H1 (cell line): ENCODE results near the gene TARP.

ENCODE experiments used
- CTCF ChIA-PET: fragments of 300-600 bp; sonication (Branson Sonifier 250); formaldehyde crosslinking; loops from one replicate; lab custom pipeline; 2021; ENCODE audit not compliant: partially characterized antibody; lab: Charles Lee
- POLR2A ChIA-PET: fragments of 300-600 bp; sonication (Branson Sonifier 250); formaldehyde crosslinking; loops from one replicate; lab custom pipeline; 2021; ENCODE audit warnings: inconsistent platforms; ENCODE audit not compliant: partially characterized antibody; lab: Charles Lee
- DNase-seq, 2 experiments: peaks; one replicate each; pipeline versions ENCODE4 v3.0.0 to v3.0.0-alpha.2; 2010 to 2022; ENCODE audit warnings: low spot score in 2 of 2, low read depth in 1 of 2, mixed read lengths in 1 of 2
- FAIRE-seq: peaks from 2 replicates; lab custom pipeline; 2011; peaks lifted over from hg19 to GRCh38; lab: Jason Lieb, UNC
- H2AFZ ChIP-seq: 2 replicates; pipeline ENCODE4 v1.8.1; 2012; ENCODE audit warnings: low read length, inconsistent platforms
- H2AK5ac ChIP-seq: 2 replicates; pipeline ENCODE4 v1.6.1; 2013; ENCODE audit warnings: low read depth, low read length
- H2BK120ac ChIP-seq: replicated peaks from 2 replicates; pipeline ENCODE3; 2013; ENCODE audit warnings: low read depth, low read length, inconsistent platforms
- H2BK12ac ChIP-seq: 2 replicates; pipeline ENCODE4 v1.6.1; 2013; ENCODE audit warnings: low read depth, low read length
- H2BK15ac ChIP-seq: 2 replicates; pipeline ENCODE4 v1.6.1; 2013; ENCODE audit warnings: low read length
- H2BK20ac ChIP-seq: 2 replicates; pipeline ENCODE4 v1.6.1; 2013; ENCODE audit warnings: low read length
- H2BK5ac ChIP-seq: 2 replicates; pipeline ENCODE4 v1.6.1; 2013; ENCODE audit warnings: low read depth, low read length
- H3K14ac ChIP-seq: 2 replicates; pipeline ENCODE4 v1.6.1; 2013; ENCODE audit warnings: inconsistent platforms; ENCODE audit not compliant: insufficient read length
- H3K18ac ChIP-seq: 2 replicates; pipeline ENCODE4 v1.6.1; 2013; ENCODE audit warnings: low read length; ENCODE audit errors: extremely low read depth
- H3K23ac ChIP-seq: 2 replicates; pipeline ENCODE4 v1.6.1; 2013; ENCODE audit warnings: inconsistent platforms; ENCODE audit not compliant: insufficient read length
- H3K23me2 ChIP-seq: 2 replicates; pipeline ENCODE4 v1.6.1; 2013; ENCODE audit warnings: low read depth, low read length
- H3K27ac ChIP-seq: 2 replicates; pipeline ENCODE4 v1.6.1; 2011; ENCODE audit warnings: low read depth, low read length, inconsistent platforms
- H3K27me3 ChIP-seq, 4 experiments: replicated peaks in 1 of 4; 1 replicate in 1 of 4; 2 replicates in 3 of 4; pipeline versions ENCODE4 v1.6.1 to v1.8.1; 2011 to 2013; ENCODE audit warnings: low read length in 3 of 4, mild to moderate bottlenecking in 3 of 4, inconsistent platforms in 2 of 4, mixed read lengths in 2 of 4, moderate library complexity in 1 of 4; ENCODE audit not compliant: control insufficient read depth in 3 of 4, insufficient read depth in 3 of 4; ENCODE audit errors: extremely low read depth in 1 of 4
- H3K36me3 ChIP-seq, 4 experiments: 2 replicates each; pipeline versions ENCODE4 v1.6.1 to v1.8.1; 2011 to 2013; ENCODE audit warnings: mild to moderate bottlenecking in 4 of 4, low read length in 3 of 4, moderate library complexity in 2 of 4, control low read depth in 1 of 4, inconsistent platforms in 1 of 4; ENCODE audit not compliant: insufficient read depth in 4 of 4, control insufficient read depth in 2 of 4
- H3K4ac ChIP-seq: replicated peaks from 2 replicates; pipeline ENCODE3; 2013; ENCODE audit warnings: low read length, low read depth, mixed read lengths, inconsistent platforms; ENCODE audit not compliant: insufficient read length
- H3K4me1 ChIP-seq, 4 experiments: replicated peaks in 1 of 4; 1 replicate in 1 of 4; 2 replicates in 3 of 4; pipeline versions ENCODE4 v1.6.1 to v1.8.1; 2011 to 2013; ENCODE audit warnings: low read length in 3 of 4, inconsistent platforms in 2 of 4, mixed read lengths in 1 of 4; ENCODE audit not compliant: insufficient read depth in 4 of 4, control insufficient read depth in 3 of 4
- H3K4me2 ChIP-seq, 2 experiments: 2 replicates each; pipeline versions ENCODE4 v1.6.1 to v1.8.1; 2011 to 2013; ENCODE audit warnings: low read depth in 2 of 2, low read length in 2 of 2, control low read depth in 1 of 2, inconsistent platforms in 1 of 2, mild to moderate bottlenecking in 1 of 2; ENCODE audit not compliant: insufficient read depth in 1 of 2
- H3K4me3 ChIP-seq, 4 experiments: fragments of 200-600, 300-600 bp in 1 of 4; sonication (generic), shearing (Covaris generic), sonication (Bioruptor Twin) in 1 of 4; 2 replicates each; pipeline versions ENCODE4 v1.5.1 to v1.8.1; 2011 to 2016; ENCODE audit warnings: low read length in 4 of 4, low read depth in 3 of 4, control low read depth in 2 of 4, inconsistent platforms in 2 of 4, mild to moderate bottlenecking in 2 of 4, mixed read lengths in 1 of 4, moderate library complexity in 1 of 4; ENCODE audit not compliant: insufficient read depth in 2 of 4; ENCODE audit errors: extremely low read depth in 1 of 4
- H3K56ac ChIP-seq: replicated peaks from 2 replicates; pipeline ENCODE3; 2013; ENCODE audit warnings: low read depth, mild to moderate bottlenecking, mixed read lengths, low read length, inconsistent platforms; ENCODE audit not compliant: insufficient read length
- H3K79me1 ChIP-seq: 2 replicates; pipeline ENCODE4 v1.6.1; 2013; ENCODE audit warnings: low read depth, low read length, control low read depth
- H3K79me2 ChIP-seq, 2 experiments: 2 replicates each; pipeline versions ENCODE4 v1.6.1 to v1.8.1; 2012 to 2013; ENCODE audit warnings: low read length in 2 of 2, mild to moderate bottlenecking in 2 of 2, inconsistent platforms in 1 of 2; ENCODE audit not compliant: insufficient read depth in 2 of 2, control insufficient read depth in 1 of 2
- H3K9ac ChIP-seq, 4 experiments: replicated peaks in 1 of 4; 1 replicate in 1 of 4; 2 replicates in 3 of 4; pipeline versions ENCODE4 v1.6.1 to v1.8.1; 2011 to 2013; ENCODE audit warnings: low read depth in 3 of 4, low read length in 3 of 4, control low read depth in 2 of 4, mild to moderate bottlenecking in 2 of 4, moderate library complexity in 2 of 4, inconsistent platforms in 1 of 4; ENCODE audit errors: extremely low read depth in 1 of 4
- H3K9me3 ChIP-seq, 2 experiments: 2 replicates each; pipeline versions ENCODE4 v1.6.1 to v1.8.1; 2012 to 2013; ENCODE audit warnings: mild to moderate bottlenecking in 2 of 2, moderate library complexity in 2 of 2, control low read depth in 1 of 2, inconsistent platforms in 1 of 2, low read depth in 1 of 2, low read length in 1 of 2, mixed read lengths in 1 of 2; ENCODE audit not compliant: insufficient read depth in 2 of 2
- H4K20me1 ChIP-seq, 2 experiments: replicated peaks in 1 of 2; 2 replicates each; pipeline versions ENCODE3 to v1.8.1; 2011 to 2013; ENCODE audit warnings: inconsistent platforms in 2 of 2, low read length in 2 of 2, mild to moderate bottlenecking in 1 of 2; ENCODE audit not compliant: insufficient read depth in 2 of 2, control insufficient read depth in 1 of 2
- H4K5ac ChIP-seq: 2 replicates; pipeline ENCODE4 v1.6.1; 2013; ENCODE audit warnings: low read length, low read depth, mixed read lengths, inconsistent platforms; ENCODE audit not compliant: insufficient read length
- H4K8ac ChIP-seq: 2 replicates; pipeline ENCODE4 v1.8.0; 2013; ENCODE audit warnings: mild to moderate bottlenecking, moderate library complexity, low read length, inconsistent platforms; ENCODE audit not compliant: insufficient read depth; ENCODE audit errors: extremely low read depth
- H4K91ac ChIP-seq: replicated peaks from 2 replicates; pipeline ENCODE3; 2013; ENCODE audit warnings: low read length, mixed read lengths, inconsistent platforms; ENCODE audit not compliant: insufficient read length
- ASH2L ChIP-seq: fragments of 200-600, 300-600 bp; sonication (generic); IDR thresholded peaks from one replicate; pipeline ENCODE4 v1.7.1; 2017; ENCODE audit warnings: low read length
- BRCA1 ChIP-seq: IDR thresholded peaks from 2 replicates; pipeline ENCODE4 v1.6.1; 2012; ENCODE audit warnings: low read depth, low read length, improper control_type of control experiment
- CBX5 ChIP-seq: fragments of 300-800, 300-1000 bp; sonication (generic); IDR thresholded peaks from 2 replicates; pipeline ENCODE4 v1.7.1; 2016; ENCODE audit warnings: antibody characterized with exemption, low read length, low read depth
- CREB1 ChIP-seq: IDR thresholded peaks from 2 replicates; pipeline ENCODE4 v1.6.1; 2012; ENCODE audit warnings: inconsistent platforms
- FOSL1 ChIP-seq: IDR thresholded peaks from 2 replicates; pipeline ENCODE4 v1.6.1; 2011; ENCODE audit warnings: mild to moderate bottlenecking, low read depth, low read length, moderate library complexity; ENCODE audit not compliant: insufficient read depth
- HDAC6 ChIP-seq: IDR thresholded peaks from one replicate; pipeline ENCODE4 v1.7.1; 2012; ENCODE audit warnings: low read depth, mild to moderate bottlenecking, inconsistent platforms, low read length, moderate library complexity
- JUND ChIP-seq: IDR thresholded peaks from 2 replicates; pipeline ENCODE4 v1.6.1; 2011; ENCODE audit warnings: mild to moderate bottlenecking, improper control_type of control experiment, low read length
- RAD21 ChIP-seq, 2 experiments: IDR thresholded peaks in 1 of 2; conservative IDR thresholded peaks in 1 of 2; 2 replicates each; pipeline ENCODE4 v1.6.1; 2011; ENCODE audit warnings: low read depth in 2 of 2, low read length in 2 of 2, improper control_type of control experiment in 1 of 2, inconsistent platforms in 1 of 2, mild to moderate bottlenecking in 1 of 2, moderate library complexity in 1 of 2
- RBBP5 ChIP-seq: IDR thresholded peaks from 2 replicates; pipeline ENCODE4 v1.7.1; 2012; ENCODE audit warnings: low read depth, mild to moderate bottlenecking, inconsistent platforms, low read length, moderate library complexity, borderline replicate concordance
- RXRA ChIP-seq: IDR thresholded peaks from 2 replicates; pipeline ENCODE4 v1.6.1; 2011; ENCODE audit warnings: low read depth, mild to moderate bottlenecking, low read length, moderate library complexity; ENCODE audit not compliant: insufficient read depth
- SUZ12 ChIP-seq: fragments of 200-600 bp; sonication (generic); IDR thresholded peaks from 2 replicates; pipeline ENCODE4 v1.6.1; 2012; ENCODE audit warnings: mild to moderate bottlenecking, inconsistent platforms, low read length, moderate library complexity, mixed read lengths
- TEAD4 ChIP-seq: IDR thresholded peaks from 2 replicates; pipeline ENCODE4 v1.6.1; 2012; ENCODE audit warnings: low read depth, low read length, inconsistent platforms, mixed read lengths
- WGBS, 2 experiments: shearing (Covaris generic) in 1 of 2; methylation state at CpG; one replicate each; pipeline versions ENCODE4 v1.1.6 to v1.1.7; 2013 to 2015; ENCODE audit warnings: low lambda C conversion rate in 2 of 2, mixed read lengths in 2 of 2, inconsistent platforms in 1 of 2, low coverage in 1 of 2, missing lambda C conversion rate in 1 of 2; ENCODE audit not compliant: insufficient replicate concordance in 2 of 2, insufficient coverage in 1 of 2, insufficient read length in 1 of 2; ENCODE audit errors: extremely low coverage in 1 of 2, missing lambda C conversion rate in 1 of 2; 5-methylcytosine and 5-hydroxymethylcytosine counted together

TARP gene

DNA sequence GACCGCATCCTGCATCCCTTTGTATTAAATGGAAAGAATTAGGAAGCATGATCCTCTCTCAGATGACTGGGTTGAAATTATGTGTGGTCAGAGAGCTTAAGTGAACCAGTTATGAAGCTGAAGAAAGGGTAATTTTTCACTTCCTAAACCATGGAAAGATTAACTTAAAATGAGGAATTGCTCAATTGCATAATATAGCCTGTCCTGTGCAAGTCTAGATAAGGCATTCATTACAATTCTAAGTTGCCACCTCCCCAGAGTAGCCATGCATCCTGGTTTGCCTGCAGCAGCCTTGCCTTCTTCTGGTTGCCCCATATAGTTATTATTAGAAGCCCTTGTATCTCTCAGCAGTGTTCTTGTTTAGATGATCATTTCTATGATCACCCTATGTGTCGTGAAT lies 50.1 kb downstream of the TARP start:
- H3K4me1 ChIP-seq: peaks cover 0 to 2% (median 0%) of the 10 kb centered on the region in 4 experiments; a peak in 1 of 7 replicates
- no peaks in the 10 kb centered on the region for H3K79me1 ChIP-seq
- ChIA-PET CTCF (interaction anchor here (0.6 to 5.6 kb wide), 30 partner anchors 10 to 322 kb away, joined by 3 to 51 read pairs (median 5); partner anchors contain the start of genes EPDR1, SFRP4 and TARP), POLR2A (no interaction called here)
- H3K9ac ChIP-seq: no peak overlapping the region
- H4K5ac ChIP-seq: no peak overlapping the region
- no peak overlapping the region for H3K56ac ChIP-seq
- no peak overlapping the region for H2BK20ac ChIP-seq
- H3K27me3 ChIP-seq: no peaks in the 10 kb centered on the region
- no peak overlapping the region for H2BK5ac ChIP-seq
- FAIRE-seq: no peak
- H3K18ac ChIP-seq: no peak overlapping the region
- H3K9me3 ChIP-seq: no peaks in the 10 kb centered on the region
- no peak overlapping the region for H2AFZ ChIP-seq
- H3K4me3 ChIP-seq: no peak overlapping the region
- H3K23ac ChIP-seq: no peak overlapping the region
- TF ChIP-seq BRCA1 (no peak), RAD21 (IDR thresholded peaks at IDR 0.05 in 1 of 2, conservative IDR thresholded peaks at IDR 0.05 in 1 of 2; ENCODE audit: low read depth in 2 of 2, low read length in 2 of 2) (no peak), JUND (no peak), CREB1 (no peak), FOSL1 (no peak), TEAD4 (no peak), CBX5 (no peak), RBBP5 (no peak), HDAC6 (no peak), ASH2L (no peak), RXRA (no peak), SUZ12 (no peak)
- H3K23me2 ChIP-seq: no peaks in the 10 kb centered on the region
- no peak overlapping the region for H2BK12ac ChIP-seq
- H3K79me2 ChIP-seq: no peaks in the 10 kb centered on the region
- no peak overlapping the region for H3K14ac ChIP-seq
- H3K4me2 ChIP-seq: no peak overlapping the region
- H3K36me3 ChIP-seq: peaks cover 0 to 13% (median 12%) of the 10 kb centered on the region in 4 experiments; a peak in 6 of 8 replicates
- H2AK5ac ChIP-seq: no peak overlapping the region
- no peak overlapping the region for H2BK15ac ChIP-seq
- no peak overlapping the region for H4K8ac ChIP-seq
- 91% methylated on average over 2 of the region's 2 CpGs; no CpG with 5 or more reads in 1 of the 2 experiments for WGBS, 2 experiments
- H3K4ac ChIP-seq: no peak overlapping the region
- H2BK120ac ChIP-seq: no peak overlapping the region
- H4K91ac ChIP-seq: no peak overlapping the region
- no peaks in the 10 kb centered on the region for H4K20me1 ChIP-seq
- no peak overlapping the region for H3K27ac ChIP-seq
- DNase-seq: no peak
